H1 (cell line): ENCODE measurements around the gene ALDH4A1. TPM values are rescaled to one million over a fixed set of nuclear protein-coding genes. Genes with fewer than 3 reads are reported as not detected.

Experiments
- CTCF ChIA-PET: fragments of 300-600 bp; sonication (Branson Sonifier 250); formaldehyde crosslinking; loops from one replicate; lab custom pipeline; 2021; ENCODE audit not compliant: partially characterized antibody; lab: Charles Lee
- POLR2A ChIA-PET: fragments of 300-600 bp; sonication (Branson Sonifier 250); formaldehyde crosslinking; loops from one replicate; lab custom pipeline; 2021; ENCODE audit warnings: inconsistent platforms; ENCODE audit not compliant: partially characterized antibody; lab: Charles Lee
- DNase-seq, 2 experiments: peaks; one replicate each; pipeline versions ENCODE4 v3.0.0 to v3.0.0-alpha.2; 2010 to 2022; ENCODE audit warnings: low spot score in 2 of 2, low read depth in 1 of 2, mixed read lengths in 1 of 2
- FAIRE-seq: peaks from 2 replicates; lab custom pipeline; 2011; peaks lifted over from hg19 to GRCh38; lab: Jason Lieb, UNC
- H2AFZ ChIP-seq: 2 replicates; pipeline ENCODE4 v1.8.1; 2012; ENCODE audit warnings: low read length, inconsistent platforms
- H2AK5ac ChIP-seq: 2 replicates; pipeline ENCODE4 v1.6.1; 2013; ENCODE audit warnings: low read depth, low read length
- H2BK120ac ChIP-seq: replicated peaks from 2 replicates; pipeline ENCODE3; 2013; ENCODE audit warnings: low read depth, low read length, inconsistent platforms
- H2BK12ac ChIP-seq: 2 replicates; pipeline ENCODE4 v1.6.1; 2013; ENCODE audit warnings: low read depth, low read length
- H2BK15ac ChIP-seq: 2 replicates; pipeline ENCODE4 v1.6.1; 2013; ENCODE audit warnings: low read length
- H2BK20ac ChIP-seq: 2 replicates; pipeline ENCODE4 v1.6.1; 2013; ENCODE audit warnings: low read length
- H2BK5ac ChIP-seq: 2 replicates; pipeline ENCODE4 v1.6.1; 2013; ENCODE audit warnings: low read depth, low read length
- H3K14ac ChIP-seq: 2 replicates; pipeline ENCODE4 v1.6.1; 2013; ENCODE audit warnings: inconsistent platforms; ENCODE audit not compliant: insufficient read length
- H3K18ac ChIP-seq: 2 replicates; pipeline ENCODE4 v1.6.1; 2013; ENCODE audit warnings: low read length; ENCODE audit errors: extremely low read depth
- H3K23ac ChIP-seq: 2 replicates; pipeline ENCODE4 v1.6.1; 2013; ENCODE audit warnings: inconsistent platforms; ENCODE audit not compliant: insufficient read length
- H3K23me2 ChIP-seq: 2 replicates; pipeline ENCODE4 v1.6.1; 2013; ENCODE audit warnings: low read depth, low read length
- H3K27ac ChIP-seq: 2 replicates; pipeline ENCODE4 v1.6.1; 2011; ENCODE audit warnings: low read depth, low read length, inconsistent platforms
- H3K27me3 ChIP-seq, 4 experiments: replicated peaks in 1 of 4; 1 replicate in 1 of 4; 2 replicates in 3 of 4; pipeline versions ENCODE4 v1.6.1 to v1.8.1; 2011 to 2013; ENCODE audit warnings: low read length in 3 of 4, mild to moderate bottlenecking in 3 of 4, inconsistent platforms in 2 of 4, mixed read lengths in 2 of 4, moderate library complexity in 1 of 4; ENCODE audit not compliant: control insufficient read depth in 3 of 4, insufficient read depth in 3 of 4; ENCODE audit errors: extremely low read depth in 1 of 4
- H3K36me3 ChIP-seq, 4 experiments: 2 replicates each; pipeline versions ENCODE4 v1.6.1 to v1.8.1; 2011 to 2013; ENCODE audit warnings: mild to moderate bottlenecking in 4 of 4, low read length in 3 of 4, moderate library complexity in 2 of 4, control low read depth in 1 of 4, inconsistent platforms in 1 of 4; ENCODE audit not compliant: insufficient read depth in 4 of 4, control insufficient read depth in 2 of 4
- H3K4ac ChIP-seq: replicated peaks from 2 replicates; pipeline ENCODE3; 2013; ENCODE audit warnings: low read length, low read depth, mixed read lengths, inconsistent platforms; ENCODE audit not compliant: insufficient read length
- H3K4me1 ChIP-seq, 4 experiments: replicated peaks in 1 of 4; 1 replicate in 1 of 4; 2 replicates in 3 of 4; pipeline versions ENCODE4 v1.6.1 to v1.8.1; 2011 to 2013; ENCODE audit warnings: low read length in 3 of 4, inconsistent platforms in 2 of 4, mixed read lengths in 1 of 4; ENCODE audit not compliant: insufficient read depth in 4 of 4, control insufficient read depth in 3 of 4
- H3K4me2 ChIP-seq, 2 experiments: 2 replicates each; pipeline versions ENCODE4 v1.6.1 to v1.8.1; 2011 to 2013; ENCODE audit warnings: low read depth in 2 of 2, low read length in 2 of 2, control low read depth in 1 of 2, inconsistent platforms in 1 of 2, mild to moderate bottlenecking in 1 of 2; ENCODE audit not compliant: insufficient read depth in 1 of 2
- H3K4me3 ChIP-seq, 4 experiments: fragments of 200-600, 300-600 bp in 1 of 4; sonication (generic), shearing (Covaris generic), sonication (Bioruptor Twin) in 1 of 4; 2 replicates each; pipeline versions ENCODE4 v1.5.1 to v1.8.1; 2011 to 2016; ENCODE audit warnings: low read length in 4 of 4, low read depth in 3 of 4, control low read depth in 2 of 4, inconsistent platforms in 2 of 4, mild to moderate bottlenecking in 2 of 4, mixed read lengths in 1 of 4, moderate library complexity in 1 of 4; ENCODE audit not compliant: insufficient read depth in 2 of 4; ENCODE audit errors: extremely low read depth in 1 of 4
- H3K56ac ChIP-seq: replicated peaks from 2 replicates; pipeline ENCODE3; 2013; ENCODE audit warnings: low read depth, mild to moderate bottlenecking, mixed read lengths, low read length, inconsistent platforms; ENCODE audit not compliant: insufficient read length
- H3K79me1 ChIP-seq: 2 replicates; pipeline ENCODE4 v1.6.1; 2013; ENCODE audit warnings: low read depth, low read length, control low read depth
- H3K79me2 ChIP-seq, 2 experiments: 2 replicates each; pipeline versions ENCODE4 v1.6.1 to v1.8.1; 2012 to 2013; ENCODE audit warnings: low read length in 2 of 2, mild to moderate bottlenecking in 2 of 2, inconsistent platforms in 1 of 2; ENCODE audit not compliant: insufficient read depth in 2 of 2, control insufficient read depth in 1 of 2
- H3K9ac ChIP-seq, 4 experiments: replicated peaks in 1 of 4; 1 replicate in 1 of 4; 2 replicates in 3 of 4; pipeline versions ENCODE4 v1.6.1 to v1.8.1; 2011 to 2013; ENCODE audit warnings: low read depth in 3 of 4, low read length in 3 of 4, control low read depth in 2 of 4, mild to moderate bottlenecking in 2 of 4, moderate library complexity in 2 of 4, inconsistent platforms in 1 of 4; ENCODE audit errors: extremely low read depth in 1 of 4
- H3K9me3 ChIP-seq, 2 experiments: 2 replicates each; pipeline versions ENCODE4 v1.6.1 to v1.8.1; 2012 to 2013; ENCODE audit warnings: mild to moderate bottlenecking in 2 of 2, moderate library complexity in 2 of 2, control low read depth in 1 of 2, inconsistent platforms in 1 of 2, low read depth in 1 of 2, low read length in 1 of 2, mixed read lengths in 1 of 2; ENCODE audit not compliant: insufficient read depth in 2 of 2
- H4K20me1 ChIP-seq, 2 experiments: replicated peaks in 1 of 2; 2 replicates each; pipeline versions ENCODE3 to v1.8.1; 2011 to 2013; ENCODE audit warnings: inconsistent platforms in 2 of 2, low read length in 2 of 2, mild to moderate bottlenecking in 1 of 2; ENCODE audit not compliant: insufficient read depth in 2 of 2, control insufficient read depth in 1 of 2
- H4K5ac ChIP-seq: 2 replicates; pipeline ENCODE4 v1.6.1; 2013; ENCODE audit warnings: low read length, low read depth, mixed read lengths, inconsistent platforms; ENCODE audit not compliant: insufficient read length
- H4K8ac ChIP-seq: 2 replicates; pipeline ENCODE4 v1.8.0; 2013; ENCODE audit warnings: mild to moderate bottlenecking, moderate library complexity, low read length, inconsistent platforms; ENCODE audit not compliant: insufficient read depth; ENCODE audit errors: extremely low read depth
- H4K91ac ChIP-seq: replicated peaks from 2 replicates; pipeline ENCODE3; 2013; ENCODE audit warnings: low read length, mixed read lengths, inconsistent platforms; ENCODE audit not compliant: insufficient read length
- POLR2AphosphoS5 ChIP-seq: IDR thresholded peaks from 2 replicates; pipeline ENCODE4 v1.6.1; 2011; ENCODE audit warnings: low read depth, low read length
- RAD21 ChIP-seq, 2 experiments: IDR thresholded peaks in 1 of 2; conservative IDR thresholded peaks in 1 of 2; 2 replicates each; pipeline ENCODE4 v1.6.1; 2011; ENCODE audit warnings: low read depth in 2 of 2, low read length in 2 of 2, improper control_type of control experiment in 1 of 2, inconsistent platforms in 1 of 2, mild to moderate bottlenecking in 1 of 2, moderate library complexity in 1 of 2
- WGBS, 2 experiments: shearing (Covaris generic) in 1 of 2; methylation state at CpG; one replicate each; pipeline versions ENCODE4 v1.1.6 to v1.1.7; 2013 to 2015; ENCODE audit warnings: low lambda C conversion rate in 2 of 2, mixed read lengths in 2 of 2, inconsistent platforms in 1 of 2, low coverage in 1 of 2, missing lambda C conversion rate in 1 of 2; ENCODE audit not compliant: insufficient replicate concordance in 2 of 2, insufficient coverage in 1 of 2, insufficient read length in 1 of 2; ENCODE audit errors: extremely low coverage in 1 of 2, missing lambda C conversion rate in 1 of 2; 5-methylcytosine and 5-hydroxymethylcytosine counted together
- polyA plus RNA-seq, 7 experiments: library from polyadenylated mRNA; depleted of rRNA in 3 of 7; stranded (reverse) in 5 of 7; unstranded in 2 of 7; fragments of >200 nt in 5 of 7; fragments of 200-250 nt in 2 of 7; gene quantifications; 1 replicate in 5 of 7; 2 replicates in 1 of 7; 4 replicates in 1 of 7; pipeline versions ENCODE4 v1.2.1 to v1.2.3, GENCODE V29; 2011 to 2013; ENCODE audit warnings: missing spikeins in 2 of 7, mixed read lengths in 2 of 7
- total RNA-seq: library from RNA; stranded (reverse); fragmentation: NEBNext Ultra II Directional; extraction: Animal tissue kit (Norgen Biotek cat#: 25700); gene quantifications from 2 replicates; pipeline ENCODE4 v1.2.1, GENCODE V29; 2021

ALDH4A1 gene
- total and polyA plus RNA-seq, 2 of the 8 experiments (the other 6 are each of a cell fraction or from before 2014, with no cell fraction given): 30.3 to 35.9 TPM

DNA sequence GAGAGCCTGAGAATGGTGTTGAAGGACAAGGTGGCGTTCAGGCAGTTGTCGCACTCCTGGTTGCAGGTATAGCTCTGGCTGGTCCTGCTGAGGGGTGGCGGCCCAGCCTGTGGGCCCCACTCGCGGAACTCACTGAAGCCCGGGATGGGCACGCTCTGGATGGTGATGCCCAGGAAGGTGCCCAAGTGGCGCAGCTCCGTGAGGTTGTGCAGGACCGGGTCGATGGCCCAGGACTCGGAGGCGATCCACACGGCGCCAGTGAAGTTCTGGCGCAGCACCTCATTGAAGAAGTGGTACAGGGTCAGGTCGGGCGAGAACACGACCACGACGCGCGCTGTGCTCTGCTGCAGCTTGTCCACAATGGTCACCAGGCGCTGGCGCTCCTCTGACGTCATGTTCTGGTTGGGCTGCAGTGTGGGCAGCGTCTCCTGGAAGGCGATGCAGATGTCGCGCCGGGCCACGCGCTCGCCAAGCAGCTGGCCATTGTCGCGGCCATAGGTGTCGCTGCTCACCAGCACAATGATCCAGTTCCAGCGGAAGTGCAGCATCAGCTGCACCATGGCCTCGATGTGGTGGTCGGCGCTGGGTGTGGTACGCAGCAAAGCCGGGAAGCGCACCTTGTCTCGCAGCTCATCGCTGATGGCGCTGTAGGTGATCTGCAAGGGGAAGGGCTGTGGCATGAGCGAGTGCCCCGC is 47.9 kb downstream of the ALDH4A1 start:
- Histone ChIP-seq H2BK5ac (no peak overlapping the region), H3K9me3 (no peaks in the 10 kb centered on the region), H2AK5ac (no peak overlapping the region), H4K91ac (no peak overlapping the region), H3K23me2 (peaks cover 12% of the 10 kb centered on the region; the same call in 1 of the 2 replicates), H3K27ac (no peak overlapping the region), H3K27me3 (peaks cover 0 to 4% (median 3%) of the 10 kb centered on the region in 4 experiments; a peak in 5 of 7 replicates), H3K36me3 (no peaks in the 10 kb centered on the region; a peak in 1 of 8 replicates), H3K23ac (no peak overlapping the region), H2BK15ac (no peak overlapping the region), H4K8ac (no peak overlapping the region), H2AFZ (no peak overlapping the region), H4K5ac (no peak overlapping the region), H3K4me1 (no peaks in the 10 kb centered on the region), H4K20me1 (peaks cover 0 to 7% of the 10 kb centered on the region in 2 experiments), H3K14ac (no peak overlapping the region), H3K56ac (no peak overlapping the region), H3K79me1 (no peaks in the 10 kb centered on the region), H2BK20ac (no peak overlapping the region), H3K79me2 (no peaks in the 10 kb centered on the region), H3K18ac (no peak overlapping the region), H3K4me3 (no peak overlapping the region), H3K9ac (no peak overlapping the region), H2BK120ac (no peak overlapping the region), H3K4me2 (no peak overlapping the region), H2BK12ac (no peak overlapping the region), H3K4ac (no peak overlapping the region)
- ChIA-PET CTCF (interaction anchor here (0.9 to 2.7 kb wide), 4 partner anchors 9 to 20 kb away, joined by 3 to 15 read pairs (median 4); no protein-coding TSS in a partner anchor), POLR2A (no interaction called here)
- FAIRE-seq (no peak), DNase-seq (no peak)
- TF ChIP-seq RAD21 (IDR thresholded peaks at IDR 0.05 in 1 of 2, conservative IDR thresholded peaks at IDR 0.05 in 1 of 2; ENCODE audit: low read depth in 2 of 2, low read length in 2 of 2) (peak in 1 of 2 experiments; percentile 15; a peak in 1 of 4 replicates), POLR2AphosphoS5 (no peak)
- WGBS, 2 experiments: 93% methylated on average over 38 of the region's 49 CpGs; no CpG with 5 or more reads in 1 of the 2 experiments
